GM21447 (cell line): ENCODE data around the gene ATP1A2.

Experiments
- ATAC-seq: cut with Tn5 transposase; IDR thresholded peaks from one replicate; pipeline ENCODE4 v1.9.1; 2021; ENCODE audit not compliant: unreplicated experiment

Gene ATP1A2

GRCh38 chr1:160168609-160169369, 53.2 kb downstream of the ATP1A2 start:
- ATAC-seq, result no peak

- ATAC-seq, result peak; percentile 74
Measured at GRCh38 chr1:160169553-160170399, 54.2 kb downstream of the ATP1A2 start.

GRCh38 chr1:160171354-160171753, 55.8 kb downstream of the ATP1A2 start:
- ATAC-seq, result no peak

GRCh38 chr1:160171980-160172379, 56.4 kb downstream of the ATP1A2 start:
- ATAC-seq, result no peak

GRCh38 chr1:160177231-160177630, 61.7 kb downstream of the ATP1A2 start:
- no peak for ATAC-seq

GRCh38 chr1:160177667-160178066, 62.1 kb downstream of the ATP1A2 start:
- ATAC-seq, result no peak

GRCh38 chr1:160178731-160179130, 63.2 kb downstream of the ATP1A2 start:
- no peak for ATAC-seq

- no peak for ATAC-seq
Measured at GRCh38 chr1:160179336-160179735, 63.8 kb downstream of the ATP1A2 start.

- no peak for ATAC-seq
Measured at GRCh38 chr1:160186246-160186645, 70.7 kb downstream of the ATP1A2 start.

- no peak for ATAC-seq
Measured at GRCh38 chr1:160186729-160187128, 71.2 kb downstream of the ATP1A2 start.

- ATAC-seq, result no peak
Measured at GRCh38 chr1:160187407-160187806, 71.8 kb downstream of the ATP1A2 start.

GRCh38 chr1:160188341-160188740, 72.8 kb downstream of the ATP1A2 start:
- ATAC-seq, result no peak

GRCh38 chr1:160189649-160190625, 74.4 kb downstream of the ATP1A2 start, which contains the start of gene CASQ1:
TSS of gene CASQ1 (plus strand) at chr1:160190575. CDS start at chr1:160190752, 177 bp downstream.
- no peak for ATAC-seq

GRCh38 chr1:160191756-160192155, 76.2 kb downstream of the ATP1A2 start:
- no peak for ATAC-seq

- ATAC-seq, result no peak
Measured at GRCh38 chr1:160192234-160192633, 76.7 kb downstream of the ATP1A2 start.
